Prostate gland (tissue), 2 donors: ENCODE results near the gene RBM38.

Experiments
- CTCF ChIP-seq, 4 experiments: fragments of 200-600 bp in 2 of 4; fragments of 450-650 bp in 2 of 4; sonication (generic) in 2 of 4; IDR thresholded peaks; 1 replicate in 3 of 4; 2 replicates in 1 of 4; pipeline ENCODE4 v1.5.1; 2016 to 2019; ENCODE audit warnings: antibody characterized with exemption in 4 of 4, mild to moderate bottlenecking in 2 of 4, moderate library complexity in 2 of 4
- POLR2A ChIP-seq: fragments of 450-650 bp; IDR thresholded peaks from one replicate; pipeline ENCODE4 v1.6.1; 2016; ENCODE audit warnings: antibody characterized with exemption, mild to moderate bottlenecking
- POLR2AphosphoS5 ChIP-seq: sonication (generic); formaldehyde crosslinking; IDR thresholded peaks from one replicate; pipeline ENCODE4 v1.6.1; 2017; ENCODE audit warnings: antibody characterized with exemption

GRCh38 chr20:57379263-57379647 is 11.9 kb upstream of the RBM38 start:
- no peak for TF ChIP-seq POLR2A
- TF ChIP-seq POLR2AphosphoS5 = no peak
- TF ChIP-seq CTCF (IDR thresholded peaks at IDR 0.05) = no peak
